Panc1 (cell line): ENCODE data around the gene RGS6. TPM values are rescaled to one million over a fixed set of nuclear protein-coding genes. Genes with fewer than 3 reads are reported as not detected.

Experiments
- ATAC-seq: fragments of 200-7000 bp; cut with Tn5 transposase; 2 replicates; pipeline ENCODE4 v1.9.1; 2020; ENCODE audit warnings: mild to moderate bottlenecking, moderate library complexity
- BruUV-seq: library from RNA; stranded (reverse); fragments of 400-500 nt; replicated peaks from 2 replicates; lab custom pipeline; 2021; lab: Mats Ljungman, UMichigan
- CTCF ChIA-PET: fragments of 300-600 bp; sonication (Branson Sonifier 250); formaldehyde crosslinking; loops from one replicate; lab custom pipeline; 2022; ENCODE audit warnings: antibody characterized with exemption; lab: Charles Lee
- POLR2A ChIA-PET: fragments of 300-600 bp; sonication (Branson Sonifier 250); formaldehyde crosslinking; loops from one replicate; lab custom pipeline; 2022; ENCODE audit warnings: antibody characterized with exemption; lab: Charles Lee
- DNase-seq: peaks from one replicate; pipeline ENCODE4 v3.0.0-alpha.2; 2010; ENCODE audit warnings: low read depth, low spot score
- H3K27ac ChIP-seq: 2 replicates; pipeline ENCODE4 v1.5.1; 2011; ENCODE audit warnings: mild to moderate bottlenecking, low read length, inconsistent platforms
- H3K27me3 ChIP-seq: fragments of 200-500 bp; sonication (Bioruptor generic); 2 replicates; pipeline ENCODE4 v1.6.0; 2014; ENCODE audit warnings: low read length, inconsistent platforms; ENCODE audit not compliant: control insufficient read depth, insufficient read depth
- H3K36me3 ChIP-seq: fragments of 200-500 bp; sonication (Bioruptor generic); 2 replicates; pipeline ENCODE4 v1.5.1; 2014; ENCODE audit warnings: inconsistent platforms, mild to moderate bottlenecking, low read length, moderate library complexity; ENCODE audit not compliant: control insufficient read depth, insufficient read depth
- H3K4me1 ChIP-seq: 2 replicates; pipeline ENCODE4 v1.5.1; 2011; ENCODE audit warnings: inconsistent platforms, mild to moderate bottlenecking, low read length, moderate library complexity; ENCODE audit not compliant: control insufficient read depth, insufficient read depth
- H3K4me3 ChIP-seq, 2 experiments: 2 replicates each; pipeline ENCODE4 v1.5.1; 2011 to 2012; ENCODE audit warnings: low read depth in 2 of 2, low read length in 2 of 2, mild to moderate bottlenecking in 2 of 2, inconsistent platforms in 1 of 2, moderate library complexity in 1 of 2
- H3K9me3 ChIP-seq: fragments of 200-500 bp; sonication (Bioruptor generic); 2 replicates; pipeline ENCODE4 v1.5.1; 2014; ENCODE audit warnings: low read depth, mild to moderate bottlenecking, inconsistent platforms, low read length, moderate library complexity; ENCODE audit not compliant: control insufficient read depth, insufficient read depth
- POLR2AphosphoS5 ChIP-seq: IDR thresholded peaks from 2 replicates; pipeline ENCODE4 v1.6.1; 2012; ENCODE audit warnings: mild to moderate bottlenecking, low read depth, low read length, moderate library complexity
- SIN3A ChIP-seq: IDR thresholded peaks from 2 replicates; pipeline ENCODE4 v1.6.1; 2012; ENCODE audit warnings: low read depth, mild to moderate bottlenecking, low read length, moderate library complexity, borderline replicate concordance; ENCODE audit not compliant: insufficient read depth
- TCF7L2 ChIP-seq: IDR thresholded peaks from 2 replicates; pipeline ENCODE4 v1.6.1; 2011; ENCODE audit warnings: mild to moderate bottlenecking, low read depth, low read length, inconsistent platforms
- in situ Hi-C: cut with HindIII; loops from 2 replicates; pipeline ENCODE4 v1.10.0; 2016; ENCODE audit warnings: low sequenced_read_pairs, low pct_unique_long_range_greater_than_20kb
- intact Hi-C: fragments of 100-400 bp; cut with micrococcal nuclease; formaldehyde crosslinking; loops from one replicate; pipeline ENCODE4 v1.10.0; 2022; ENCODE audit not compliant: unreplicated experiment
- total RNA-seq: library from RNA; stranded (reverse); gene quantifications from one replicate; pipeline ENCODE4 v1.2.1, GENCODE V29; 2021; ENCODE audit not compliant: unreplicated experiment
- TF ChIP-seq, protein P1 (sequence below), 2 experiments: IDR thresholded peaks; 2 replicates each; pipeline ENCODE4 v1.6.1; 2011 to 2012; ENCODE audit warnings: low read depth in 2 of 2, control low read depth in 1 of 2, low read length in 1 of 2, mild to moderate bottlenecking in 1 of 2, moderate library complexity in 1 of 2; ENCODE audit not compliant: insufficient read depth in 1 of 2
- TF ChIP-seq, protein P2 (sequence below): fragments of 450-650 bp; IDR thresholded peaks from 2 replicates; pipeline ENCODE4 v1.5.1; 2017; ENCODE audit warnings: mild to moderate bottlenecking

The RGS6 gene
- total RNA-seq, 1 experiment from 2014 or later: not detected

GRCh38 chr14:72155379-72155993, 223.3 kb downstream of the RGS6 start:
- no peak for DNase-seq
- intact Hi-C loops (no loop called here), in situ Hi-C loops (no loop called here)
- no TSS peak for BruUV-seq
- no peak overlapping the region for H3K27ac ChIP-seq
- H3K4me1 ChIP-seq: no peaks in the 10 kb centered on the region
- no peaks in the 10 kb centered on the region for H3K9me3 ChIP-seq
- no peak for ATAC-seq
- TF ChIP-seq SIN3A (no peak), POLR2AphosphoS5 (no peak), TCF7L2 (no peak)
- TF ChIP-seq, protein P1, sequence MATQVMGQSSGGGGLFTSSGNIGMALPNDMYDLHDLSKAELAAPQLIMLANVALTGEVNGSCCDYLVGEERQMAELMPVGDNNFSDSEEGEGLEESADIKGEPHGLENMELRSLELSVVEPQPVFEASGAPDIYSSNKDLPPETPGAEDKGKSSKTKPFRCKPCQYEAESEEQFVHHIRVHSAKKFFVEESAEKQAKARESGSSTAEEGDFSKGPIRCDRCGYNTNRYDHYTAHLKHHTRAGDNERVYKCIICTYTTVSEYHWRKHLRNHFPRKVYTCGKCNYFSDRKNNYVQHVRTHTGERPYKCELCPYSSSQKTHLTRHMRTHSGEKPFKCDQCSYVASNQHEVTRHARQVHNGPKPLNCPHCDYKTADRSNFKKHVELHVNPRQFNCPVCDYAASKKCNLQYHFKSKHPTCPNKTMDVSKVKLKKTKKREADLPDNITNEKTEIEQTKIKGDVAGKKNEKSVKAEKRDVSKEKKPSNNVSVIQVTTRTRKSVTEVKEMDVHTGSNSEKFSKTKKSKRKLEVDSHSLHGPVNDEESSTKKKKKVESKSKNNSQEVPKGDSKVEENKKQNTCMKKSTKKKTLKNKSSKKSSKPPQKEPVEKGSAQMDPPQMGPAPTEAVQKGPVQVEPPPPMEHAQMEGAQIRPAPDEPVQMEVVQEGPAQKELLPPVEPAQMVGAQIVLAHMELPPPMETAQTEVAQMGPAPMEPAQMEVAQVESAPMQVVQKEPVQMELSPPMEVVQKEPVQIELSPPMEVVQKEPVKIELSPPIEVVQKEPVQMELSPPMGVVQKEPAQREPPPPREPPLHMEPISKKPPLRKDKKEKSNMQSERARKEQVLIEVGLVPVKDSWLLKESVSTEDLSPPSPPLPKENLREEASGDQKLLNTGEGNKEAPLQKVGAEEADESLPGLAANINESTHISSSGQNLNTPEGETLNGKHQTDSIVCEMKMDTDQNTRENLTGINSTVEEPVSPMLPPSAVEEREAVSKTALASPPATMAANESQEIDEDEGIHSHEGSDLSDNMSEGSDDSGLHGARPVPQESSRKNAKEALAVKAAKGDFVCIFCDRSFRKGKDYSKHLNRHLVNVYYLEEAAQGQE (IDR thresholded peaks at IDR 0.05; ENCODE audit: insufficient read depth in 1 of 2, low read depth in 2 of 2, low read length in 1 of 2): no peak
- TF ChIP-seq, protein P2, sequence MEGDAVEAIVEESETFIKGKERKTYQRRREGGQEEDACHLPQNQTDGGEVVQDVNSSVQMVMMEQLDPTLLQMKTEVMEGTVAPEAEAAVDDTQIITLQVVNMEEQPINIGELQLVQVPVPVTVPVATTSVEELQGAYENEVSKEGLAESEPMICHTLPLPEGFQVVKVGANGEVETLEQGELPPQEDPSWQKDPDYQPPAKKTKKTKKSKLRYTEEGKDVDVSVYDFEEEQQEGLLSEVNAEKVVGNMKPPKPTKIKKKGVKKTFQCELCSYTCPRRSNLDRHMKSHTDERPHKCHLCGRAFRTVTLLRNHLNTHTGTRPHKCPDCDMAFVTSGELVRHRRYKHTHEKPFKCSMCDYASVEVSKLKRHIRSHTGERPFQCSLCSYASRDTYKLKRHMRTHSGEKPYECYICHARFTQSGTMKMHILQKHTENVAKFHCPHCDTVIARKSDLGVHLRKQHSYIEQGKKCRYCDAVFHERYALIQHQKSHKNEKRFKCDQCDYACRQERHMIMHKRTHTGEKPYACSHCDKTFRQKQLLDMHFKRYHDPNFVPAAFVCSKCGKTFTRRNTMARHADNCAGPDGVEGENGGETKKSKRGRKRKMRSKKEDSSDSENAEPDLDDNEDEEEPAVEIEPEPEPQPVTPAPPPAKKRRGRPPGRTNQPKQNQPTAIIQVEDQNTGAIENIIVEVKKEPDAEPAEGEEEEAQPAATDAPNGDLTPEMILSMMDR: no peak
- H3K4me3 ChIP-seq: no peak overlapping the region
- ChIA-PET POLR2A (no interaction called here), CTCF (no interaction called here)
- H3K36me3 ChIP-seq: no peaks in the 10 kb centered on the region
- no peaks in the 10 kb centered on the region for H3K27me3 ChIP-seq

DNA sequence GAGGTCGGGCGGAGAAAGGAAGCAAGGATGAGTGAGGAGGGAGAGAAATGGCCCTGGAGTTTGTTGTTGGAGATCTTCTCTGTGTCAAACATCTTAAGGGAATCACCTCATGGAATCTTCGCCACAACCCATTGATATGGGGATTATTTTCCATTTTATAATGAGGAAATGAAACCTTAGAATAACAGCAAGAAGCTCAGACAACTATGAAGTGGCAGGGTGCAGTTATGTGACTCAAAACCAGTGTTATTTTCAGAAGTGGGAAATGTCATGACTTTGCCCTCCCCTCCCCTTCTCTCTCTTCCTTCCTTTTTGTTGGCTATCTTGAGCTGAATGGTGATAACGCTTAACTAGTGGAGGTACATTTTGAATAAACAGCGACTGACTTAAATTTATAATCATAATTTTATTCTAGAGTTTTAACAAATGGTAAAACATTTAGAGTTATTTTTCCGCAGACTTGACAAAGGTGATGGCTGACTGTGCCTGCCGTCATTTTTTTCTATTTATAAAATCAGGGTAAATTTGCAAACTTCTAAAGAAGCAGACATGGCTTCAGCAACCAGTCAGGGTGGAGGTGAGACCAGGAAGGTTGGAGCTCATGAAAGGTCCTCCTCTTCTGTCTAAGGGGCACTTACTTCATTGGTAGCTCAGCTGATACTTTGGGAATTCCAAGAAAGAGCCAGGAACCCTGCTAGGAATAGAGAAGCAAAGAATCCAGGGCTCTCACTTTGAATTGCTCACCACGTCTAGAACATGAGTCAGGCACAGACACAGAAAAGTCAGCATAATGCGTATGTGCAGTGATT, 232.4 kb downstream of the RGS6 start:
- ATAC-seq: no peak
- H3K36me3 ChIP-seq: no peaks in the 10 kb centered on the region
- DNase-seq: no peak
- intact Hi-C loops: no loop called here
- in situ Hi-C loops: no loop called here
- BruUV-seq: no TSS peak
- H3K27ac ChIP-seq: no peak overlapping the region
- POLR2A ChIA-PET: interaction anchor here (0.6 kb wide), 1 partner anchor 779 kb away, joined by 3 read pairs; no protein-coding TSS in a partner anchor
- no peaks in the 10 kb centered on the region for H3K27me3 ChIP-seq
- TF ChIP-seq, protein P2: no peak
- no peak for TF ChIP-seq SIN3A
- TF ChIP-seq POLR2AphosphoS5: no peak
- TF ChIP-seq TCF7L2: no peak
- TF ChIP-seq, protein P1 (IDR thresholded peaks at IDR 0.05; ENCODE audit: insufficient read depth in 1 of 2, low read depth in 2 of 2, low read length in 1 of 2): no peak
- H3K4me3 ChIP-seq: no peak overlapping the region
- H3K4me1 ChIP-seq: no peaks in the 10 kb centered on the region
- CTCF ChIA-PET: no interaction called here
- no peaks in the 10 kb centered on the region for H3K9me3 ChIP-seq
